GM12865 (cell line): ENCODE measurements around the gene RBM48.

Source experiments
- DNase-seq: peaks from one replicate; pipeline ENCODE4 v3.0.0; 2010; ENCODE audit warnings: low read depth
- H3K4me3 ChIP-seq: 2 replicates; pipeline ENCODE4 v1.5.1; 2011; ENCODE audit warnings: mild to moderate bottlenecking, low read depth, low read length, control low read depth
- CTCF ChIP-seq: IDR thresholded peaks from 2 replicates; pipeline ENCODE4 v1.5.1; 2011; ENCODE audit warnings: low read length, control low read depth, low read depth, inconsistent platforms; ENCODE audit not compliant: insufficient read depth; ENCODE audit errors: missing control alignments

RBM48 gene

GRCh38 chr7:92546856-92547497 lies 18.4 kb downstream of the RBM48 start:
- H3K4me3 ChIP-seq, result no peak overlapping the region
- TF ChIP-seq CTCF, result no peak
- DNase-seq, result no peak

GRCh38 chr7:92547579-92547978 lies 19.0 kb downstream of the RBM48 start:
- no peak for DNase-seq
- H3K4me3 ChIP-seq, result no peak overlapping the region
- no peak for TF ChIP-seq CTCF

- DNase-seq, result no peak
- H3K4me3 ChIP-seq, result no peak overlapping the region
- TF ChIP-seq CTCF, result no peak
Observed at GRCh38 chr7:92550194-92550593, 21.6 kb downstream of the RBM48 start.

- no peak for DNase-seq
- H3K4me3 ChIP-seq, result no peak overlapping the region
- no peak for TF ChIP-seq CTCF
Observed at GRCh38 chr7:92557249-92557648, 28.7 kb downstream of the RBM48 start.

GRCh38 chr7:92557808-92558362 lies 29.3 kb downstream of the RBM48 start:
- no peak for TF ChIP-seq CTCF
- no peak for DNase-seq
- no peak overlapping the region for H3K4me3 ChIP-seq

- no peak for DNase-seq
- TF ChIP-seq CTCF, result no peak
- H3K4me3 ChIP-seq, result no peak overlapping the region
Observed at GRCh38 chr7:92560602-92561001, 32.0 kb downstream of the RBM48 start.

- TF ChIP-seq CTCF, result no peak
- no peak for DNase-seq
- no peak overlapping the region for H3K4me3 ChIP-seq
Observed at GRCh38 chr7:92563345-92563744, 34.8 kb downstream of the RBM48 start.
